Neural cell (in vitro differentiated cells): ENCODE measurements around the gene FAM168A.

ENCODE experiments used
- EZH2 ChIP-seq: fragments of 200-600, 300-800 bp; shearing (Covaris generic), sonication (generic); IDR thresholded peaks from 2 replicates; pipeline ENCODE4 v1.6.1; 2014; ENCODE audit warnings: antibody characterized with exemption, low read length, borderline replicate concordance, mild to moderate bottlenecking; ENCODE audit not compliant: insufficient read depth, poor library complexity, severe bottlenecking
- POLR2AphosphoS5 ChIP-seq: IDR thresholded peaks from 2 replicates; pipeline ENCODE4 v1.6.1; 2012
- RAD21 ChIP-seq: fragments of 450-650 bp; conservative IDR thresholded peaks from 2 replicates; pipeline ENCODE4 v1.6.1; 2014; ENCODE audit warnings: antibody characterized with exemption, mild to moderate bottlenecking, moderate library complexity
- TAF1 ChIP-seq: IDR thresholded peaks from 2 replicates; pipeline ENCODE4 v1.6.1; 2012; ENCODE audit warnings: low read depth
- TF ChIP-seq, protein P1 (sequence below): fragments of 450-650 bp; IDR thresholded peaks from 2 replicates; pipeline ENCODE4 v1.5.1; 2014; ENCODE audit warnings: antibody characterized with exemption, mild to moderate bottlenecking, moderate library complexity; ENCODE audit not compliant: poor library complexity, severe bottlenecking

DNA sequence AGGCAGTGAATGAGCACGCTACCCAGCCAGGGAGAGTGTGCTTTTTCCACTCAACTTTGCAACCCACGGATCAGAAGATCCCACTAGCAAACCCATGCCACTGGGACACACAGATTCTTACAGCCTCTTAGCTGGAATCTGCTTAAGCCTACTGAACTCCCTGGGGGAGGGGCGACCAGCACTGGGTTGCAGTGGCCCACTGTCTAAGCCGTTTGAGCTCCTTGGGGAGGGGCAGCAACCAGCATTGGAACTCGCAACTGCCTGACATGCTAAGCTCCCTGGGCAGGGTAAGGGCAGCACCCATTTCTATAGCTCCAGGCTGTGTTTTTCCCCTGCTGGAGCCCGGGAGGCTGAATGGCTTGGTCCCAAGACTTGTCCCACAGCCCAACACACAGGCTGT, 99.6 kb downstream of the FAM168A start:
- TF ChIP-seq, protein P1, sequence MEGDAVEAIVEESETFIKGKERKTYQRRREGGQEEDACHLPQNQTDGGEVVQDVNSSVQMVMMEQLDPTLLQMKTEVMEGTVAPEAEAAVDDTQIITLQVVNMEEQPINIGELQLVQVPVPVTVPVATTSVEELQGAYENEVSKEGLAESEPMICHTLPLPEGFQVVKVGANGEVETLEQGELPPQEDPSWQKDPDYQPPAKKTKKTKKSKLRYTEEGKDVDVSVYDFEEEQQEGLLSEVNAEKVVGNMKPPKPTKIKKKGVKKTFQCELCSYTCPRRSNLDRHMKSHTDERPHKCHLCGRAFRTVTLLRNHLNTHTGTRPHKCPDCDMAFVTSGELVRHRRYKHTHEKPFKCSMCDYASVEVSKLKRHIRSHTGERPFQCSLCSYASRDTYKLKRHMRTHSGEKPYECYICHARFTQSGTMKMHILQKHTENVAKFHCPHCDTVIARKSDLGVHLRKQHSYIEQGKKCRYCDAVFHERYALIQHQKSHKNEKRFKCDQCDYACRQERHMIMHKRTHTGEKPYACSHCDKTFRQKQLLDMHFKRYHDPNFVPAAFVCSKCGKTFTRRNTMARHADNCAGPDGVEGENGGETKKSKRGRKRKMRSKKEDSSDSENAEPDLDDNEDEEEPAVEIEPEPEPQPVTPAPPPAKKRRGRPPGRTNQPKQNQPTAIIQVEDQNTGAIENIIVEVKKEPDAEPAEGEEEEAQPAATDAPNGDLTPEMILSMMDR: no peak
- no peak for TF ChIP-seq RAD21
- TF ChIP-seq POLR2AphosphoS5: no peak
- TF ChIP-seq TAF1: no peak
- TF ChIP-seq EZH2: no peak
